Activated CD8-positive, alpha-beta memory T cell treated with anti-CD3 and anti-CD28 coated beads, Interleukin-2, amount 50 U/mL, for 48 hours (primary cell): ENCODE data around the gene CSNK2B.
A peak's percentile ranks its signal among the peaks of the same experiment; 100 is the strongest.

Source experiments
- DNase-seq: peaks from one replicate; pipeline ENCODE4 v3.0.0-alpha.2; 2020

CSNK2B gene

GRCh38 chr6:31665501-31666336 lies at the start of gene CSNK2B:
TSS of gene CSNK2B (plus strand) at chr6:31666080. CDS start at chr6:31666832, 752 bp downstream.
- DNase-seq = peak; percentile 97

- no peak for DNase-seq
Measured at GRCh38 chr6:31617010-31617409, 48.9 kb upstream of the CSNK2B start.

DNA sequence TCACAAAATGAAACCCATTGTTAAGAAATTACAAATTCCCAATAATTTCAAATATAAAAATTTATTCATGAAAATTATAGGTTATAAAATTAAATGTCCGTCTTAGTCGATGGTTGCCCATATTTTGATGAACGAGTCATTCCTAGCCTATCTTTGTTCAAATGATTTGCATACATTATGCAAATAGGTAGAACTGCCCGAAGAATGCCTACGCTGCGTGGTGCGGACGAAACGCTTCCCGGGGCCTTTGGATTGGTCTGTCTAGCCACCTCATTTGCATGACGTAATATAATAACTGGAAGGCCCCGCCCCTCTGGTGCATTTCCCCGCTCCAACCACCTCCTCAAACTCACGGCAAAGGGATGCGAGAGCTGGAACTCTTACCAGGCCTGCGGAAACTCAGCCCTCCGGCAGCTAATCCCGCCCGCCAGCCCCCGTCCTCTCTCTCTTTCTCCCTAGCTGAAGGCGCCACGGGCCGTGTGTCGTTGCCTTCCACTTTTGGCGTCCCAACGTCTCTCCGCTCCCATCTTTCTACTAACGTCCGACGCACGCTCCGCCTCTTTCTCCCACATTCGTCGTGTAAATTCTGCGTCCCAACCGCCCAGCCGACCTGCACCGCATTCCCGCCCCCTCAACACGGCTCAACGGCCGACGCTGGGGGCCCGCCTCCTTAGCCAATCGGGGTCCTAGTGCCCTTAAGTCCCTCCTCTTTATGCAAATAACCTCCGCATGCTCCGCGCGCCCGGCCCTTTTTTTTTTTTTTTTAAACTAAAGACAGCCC lies 45.9 kb upstream of the CSNK2B start:
- peak; percentile 94 for DNase-seq

GRCh38 chr6:31620586-31621319 lies 45.1 kb upstream of the CSNK2B start, which contains the start of gene PRRC2A:
TSS of gene PRRC2A (plus strand) at chr6:31620715. CDS start at chr6:31622790, 2,075 bp downstream.
- peak; percentile 96 for DNase-seq

- DNase-seq = no peak
Measured at GRCh38 chr6:31621320-31621939, 44.5 kb upstream of the CSNK2B start.

- no peak for DNase-seq
Measured at GRCh38 chr6:31621991-31622390, 43.9 kb upstream of the CSNK2B start.

GRCh38 chr6:31622684-31623091 lies 43.2 kb upstream of the CSNK2B start:
- DNase-seq = no peak

- DNase-seq = no peak
Measured at GRCh38 chr6:31624070-31624469, 41.8 kb upstream of the CSNK2B start.

DNA sequence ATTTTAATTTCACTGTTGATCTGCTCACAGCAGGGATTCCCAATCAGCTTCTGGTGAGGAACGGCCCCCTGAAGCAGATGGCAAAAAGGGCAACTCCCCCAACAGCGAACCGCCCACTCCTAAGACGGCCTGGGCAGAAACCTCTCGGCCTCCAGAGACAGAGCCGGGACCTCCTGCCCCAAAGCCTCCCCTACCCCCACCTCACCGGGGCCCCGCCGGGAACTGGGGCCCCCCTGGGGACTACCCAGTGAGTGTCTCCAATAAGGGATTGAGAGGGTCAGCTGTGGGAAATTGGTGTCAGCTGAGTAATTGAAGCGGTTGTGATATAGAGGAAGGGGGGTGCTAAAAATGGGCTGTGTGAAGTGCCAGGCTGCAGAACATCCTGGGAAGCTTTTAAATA lies 38.9 kb upstream of the CSNK2B start:
- DNase-seq = no peak

DNA sequence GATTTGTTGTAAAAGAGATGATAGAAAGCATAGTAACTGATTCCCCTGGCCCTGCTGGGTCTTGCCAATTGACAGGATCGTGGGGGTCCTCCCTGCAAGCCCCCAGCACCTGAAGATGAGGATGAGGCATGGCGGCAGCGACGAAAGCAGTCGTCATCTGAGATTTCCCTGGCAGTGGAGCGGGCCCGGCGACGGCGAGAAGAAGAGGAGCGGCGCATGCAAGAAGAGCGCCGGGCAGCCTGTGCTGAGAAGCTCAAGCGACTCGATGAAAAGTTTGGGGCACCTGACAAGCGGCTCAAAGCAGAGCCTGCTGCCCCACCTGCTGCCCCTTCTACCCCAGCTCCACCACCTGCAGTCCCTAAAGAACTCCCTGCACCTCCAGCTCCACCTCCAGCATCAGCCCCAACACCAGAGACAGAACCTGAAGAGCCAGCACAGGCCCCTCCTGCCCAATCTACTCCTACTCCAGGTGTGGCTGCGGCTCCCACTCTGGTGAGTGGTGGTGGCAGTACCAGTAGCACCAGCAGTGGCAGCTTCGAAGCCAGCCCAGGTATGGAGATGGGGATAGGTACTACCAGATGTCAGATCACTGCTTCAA lies 38.1 kb upstream of the CSNK2B start:
- DNase-seq = no peak

GRCh38 chr6:31629014-31629413 lies 36.9 kb upstream of the CSNK2B start:
- no peak for DNase-seq

DNA sequence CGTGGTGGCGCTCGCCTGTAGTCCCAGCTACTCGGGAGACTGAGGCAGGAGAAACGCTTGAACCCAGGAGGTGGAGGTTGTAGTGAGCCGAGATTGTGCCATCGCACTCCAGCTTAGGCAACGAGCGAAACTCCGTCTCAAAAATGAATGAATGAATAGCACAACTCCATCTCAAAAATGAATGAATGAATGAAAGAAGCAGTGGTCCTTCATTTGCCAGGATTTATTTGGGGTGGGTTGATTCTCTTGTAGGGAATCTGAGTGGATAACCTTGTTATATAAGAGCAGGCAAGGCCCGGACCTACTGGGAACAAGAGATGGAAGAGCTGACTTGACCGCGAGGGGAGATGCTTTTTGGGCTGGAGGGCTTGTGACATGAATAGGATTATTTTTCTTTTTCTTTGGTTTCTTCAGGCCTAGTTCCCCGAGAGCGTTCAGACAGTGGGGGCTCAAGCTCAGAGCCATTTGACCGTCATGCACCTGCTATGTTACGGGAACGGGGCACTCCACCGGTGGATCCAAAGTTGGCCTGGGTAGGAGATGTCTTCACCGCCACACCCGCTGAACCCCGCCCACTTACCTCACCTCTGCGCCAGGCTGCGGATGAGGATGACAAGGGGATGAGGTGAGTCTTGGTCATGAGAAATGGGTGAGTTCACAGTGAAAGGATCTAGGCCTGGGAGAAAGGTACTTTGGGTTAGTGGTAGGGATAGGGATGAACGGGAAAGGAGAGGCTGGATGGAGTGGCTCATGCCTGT lies 35.5 kb upstream of the CSNK2B start:
- no peak for DNase-seq

DNA sequence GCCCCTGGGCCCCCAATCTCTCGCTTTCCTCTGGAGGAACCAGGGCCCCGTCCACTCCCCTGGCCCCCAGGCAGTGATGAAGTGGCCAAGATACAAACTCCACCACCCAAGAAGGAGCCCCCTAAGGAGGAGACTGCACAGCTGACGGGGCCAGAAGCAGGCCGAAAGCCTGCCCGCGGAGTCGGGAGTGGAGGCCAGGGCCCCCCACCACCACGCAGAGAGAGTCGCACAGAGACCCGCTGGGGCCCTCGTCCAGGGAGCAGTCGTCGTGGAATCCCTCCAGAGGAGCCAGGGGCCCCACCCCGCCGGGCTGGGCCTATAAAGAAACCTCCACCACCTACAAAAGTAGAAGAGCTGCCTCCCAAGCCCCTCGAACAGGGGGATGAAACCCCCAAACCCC lies 34.7 kb upstream of the CSNK2B start:
- DNase-seq = no peak

DNA sequence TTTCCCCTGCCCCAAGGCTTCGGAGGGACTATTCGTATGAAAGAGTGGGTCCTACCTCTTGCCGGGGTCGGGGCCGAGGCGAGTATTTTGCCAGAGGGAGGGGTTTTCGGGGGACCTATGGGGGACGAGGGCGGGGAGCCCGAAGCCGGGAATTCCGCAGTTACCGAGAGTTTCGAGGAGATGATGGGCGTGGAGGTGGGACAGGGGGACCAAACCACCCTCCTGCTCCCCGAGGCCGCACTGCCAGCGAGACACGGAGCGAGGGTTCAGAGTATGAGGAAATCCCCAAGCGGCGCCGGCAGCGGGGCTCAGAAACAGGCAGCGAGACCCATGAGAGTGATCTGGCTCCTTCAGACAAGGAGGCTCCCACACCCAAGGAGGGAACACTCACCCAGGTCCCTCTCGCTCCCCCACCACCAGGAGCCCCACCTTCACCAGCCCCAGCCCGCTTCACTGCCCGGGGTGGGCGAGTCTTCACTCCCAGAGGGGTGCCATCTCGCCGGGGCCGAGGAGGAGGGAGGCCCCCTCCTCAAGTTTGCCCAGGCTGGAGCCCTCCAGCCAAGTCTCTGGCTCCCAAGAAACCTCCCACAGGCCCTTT lies 34.1 kb upstream of the CSNK2B start:
- DNase-seq = no peak

GRCh38 chr6:31632279-31632946 lies 33.5 kb upstream of the CSNK2B start:
- no peak for DNase-seq

DNA sequence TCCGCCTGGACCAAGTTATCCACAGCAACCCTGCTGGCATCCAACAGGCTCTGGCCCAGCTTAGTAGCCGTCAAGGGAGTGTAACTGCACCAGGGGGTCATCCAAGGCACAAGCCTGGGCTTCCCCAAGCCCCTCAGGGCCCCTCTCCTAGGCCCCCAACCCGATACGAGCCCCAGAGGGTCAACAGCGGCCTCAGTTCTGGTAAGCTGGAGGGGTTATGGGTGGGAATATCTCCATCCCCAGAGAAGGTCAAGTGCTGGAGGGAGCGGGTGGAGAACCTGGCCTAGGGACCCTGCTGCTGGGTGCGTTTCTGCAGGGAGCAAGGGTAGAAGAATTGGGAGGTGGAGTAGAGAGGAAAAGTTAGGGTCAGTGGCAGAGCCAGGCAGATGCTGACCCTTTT lies 32.4 kb upstream of the CSNK2B start:
- no peak for DNase-seq

DNA sequence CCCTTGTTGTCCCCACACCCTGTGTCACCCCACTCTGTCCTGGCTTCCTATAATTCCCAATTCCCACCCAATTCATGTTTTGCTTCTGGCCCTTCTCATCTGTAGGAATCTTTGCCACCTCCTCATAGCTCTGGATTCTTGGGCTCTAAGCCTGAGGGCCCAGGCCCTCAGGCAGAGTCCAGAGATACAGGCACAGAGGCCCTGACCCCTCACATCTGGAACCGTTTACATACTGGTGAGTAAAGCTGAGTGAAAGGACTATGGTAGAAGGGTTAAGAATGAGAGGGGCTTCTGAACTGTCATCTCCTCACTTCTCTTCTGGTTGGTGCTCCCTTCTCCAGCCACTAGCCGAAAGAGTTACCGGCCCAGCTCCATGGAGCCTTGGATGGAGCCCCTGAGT lies 31.7 kb upstream of the CSNK2B start:
- DNase-seq = no peak

DNA sequence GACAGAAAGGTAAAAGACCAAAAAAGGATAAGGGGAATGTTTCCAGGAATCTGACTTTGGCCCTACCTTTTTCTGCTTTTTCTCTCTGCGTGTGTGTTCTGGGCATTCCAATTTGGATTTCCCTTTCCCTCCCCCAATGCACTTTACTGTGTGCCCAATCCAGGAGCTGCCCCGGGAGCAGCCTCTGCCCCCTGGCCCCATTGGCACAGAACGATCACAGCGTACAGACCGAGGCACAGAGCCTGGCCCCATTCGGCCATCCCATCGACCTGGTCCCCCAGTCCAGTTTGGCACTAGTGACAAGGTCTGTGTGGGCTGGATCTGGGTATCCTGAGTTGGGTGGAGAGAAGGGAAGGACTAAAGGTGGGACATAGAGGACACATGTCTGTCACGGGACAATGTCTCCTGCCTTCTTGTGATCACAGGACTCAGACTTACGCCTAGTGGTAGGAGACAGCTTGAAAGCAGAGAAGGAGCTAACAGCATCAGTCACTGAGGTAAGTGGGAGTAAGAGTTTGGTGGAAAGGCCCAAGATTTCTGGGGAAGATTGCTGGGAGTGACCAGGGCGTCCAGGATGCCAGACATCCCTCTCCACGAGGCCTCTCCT lies 30.8 kb upstream of the CSNK2B start:
- no peak for DNase-seq

DNA sequence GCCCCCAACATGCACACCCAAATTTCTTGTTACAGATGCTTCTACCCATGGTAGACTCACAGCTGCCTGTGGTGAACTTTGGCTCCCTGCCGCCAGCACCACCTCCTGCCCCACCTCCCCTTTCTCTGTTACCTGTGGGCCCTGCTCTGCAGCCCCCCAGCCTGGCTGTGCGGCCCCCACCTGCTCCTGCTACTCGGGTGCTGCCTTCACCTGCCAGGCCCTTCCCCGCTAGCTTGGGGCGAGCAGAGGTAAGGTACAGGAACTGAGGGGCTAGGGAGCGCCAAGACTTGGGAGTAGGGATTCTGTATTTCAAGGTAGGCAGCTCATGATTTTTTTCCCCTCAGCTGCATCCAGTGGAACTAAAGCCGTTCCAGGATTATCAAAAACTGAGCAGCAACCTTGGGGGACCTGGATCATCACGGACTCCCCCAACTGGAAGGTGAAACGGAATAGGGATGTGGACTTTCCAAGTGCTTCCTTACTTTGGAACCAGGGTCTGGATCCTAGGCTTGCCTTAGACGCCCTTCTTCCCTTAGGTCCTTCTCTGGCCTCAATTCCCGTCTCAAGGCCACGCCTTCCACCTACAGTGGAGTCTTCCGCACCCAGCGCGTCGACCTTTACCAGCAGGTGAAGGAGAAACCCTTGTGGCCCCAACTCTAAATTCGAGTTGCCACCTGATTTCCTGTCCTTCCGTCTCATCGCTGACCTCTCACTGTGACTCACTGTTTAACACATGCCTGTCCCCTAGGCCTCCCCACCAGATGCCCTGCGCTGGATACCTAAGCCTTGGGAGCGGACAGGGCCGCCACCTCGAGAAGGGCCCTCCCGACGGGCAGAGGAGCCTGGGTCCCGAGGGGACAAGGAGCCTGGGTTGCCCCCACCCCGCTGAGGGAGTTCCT lies 28.9 kb upstream of the CSNK2B start:
- DNase-seq = no peak
